GM18508 (cell line): ENCODE data around the gene USP20.
"Not testable (repeated sequence)": the region's sequence is repeated elsewhere in the genome, so short reads cannot be mapped to it uniquely, and the experiment has no call there.

Source experiments
- ATAC-seq: cut with Tn5 transposase; IDR thresholded peaks from one replicate; pipeline ENCODE4 v1.9.1; 2021; ENCODE audit warnings: moderate number of reproducible peaks; ENCODE audit not compliant: insufficient read depth, unreplicated experiment

Gene USP20

DNA sequence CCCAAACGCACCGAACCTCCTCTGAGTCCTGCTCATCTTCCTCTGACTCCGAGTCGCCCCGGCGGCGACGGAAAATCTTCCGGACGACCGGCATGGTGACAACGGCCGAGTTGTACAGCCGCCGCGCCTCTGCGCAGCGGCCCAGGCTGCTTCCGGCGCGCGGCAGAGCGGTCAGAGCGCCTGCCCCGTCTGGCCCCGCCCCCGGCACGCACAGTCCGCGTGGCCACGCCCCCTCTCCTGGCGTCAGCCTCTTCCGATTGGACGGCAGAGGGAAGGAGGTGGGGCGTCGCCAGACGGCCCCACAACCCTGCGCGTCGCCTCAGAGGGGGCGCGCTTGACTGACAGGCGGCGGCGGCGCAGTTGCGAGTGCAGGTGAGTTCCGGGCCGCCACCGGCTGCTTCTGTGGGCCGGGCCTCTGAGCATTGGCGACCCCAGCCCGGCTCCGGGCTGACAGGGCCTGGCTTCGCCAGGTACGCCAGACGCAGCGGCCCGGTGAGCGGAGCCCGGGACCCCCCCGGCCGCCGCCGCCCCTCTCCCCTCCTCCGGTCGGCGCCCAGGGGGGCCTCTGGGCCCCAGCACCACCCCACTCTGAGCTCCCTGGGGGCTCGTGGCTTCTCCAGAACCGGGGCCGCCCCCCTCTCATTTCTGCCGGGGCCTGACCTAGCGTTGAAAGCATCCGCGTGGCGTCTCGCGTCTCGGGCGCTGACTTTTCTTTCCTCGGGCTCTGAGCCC is at the start of gene USP20, which contains the start of gene C9orf78:
TSS of gene USP20 (plus strand) at position 331 of the 732 bp plus-strand sequence. CDS start 17,098 bp downstream, outside the sequence.
TSS of gene C9orf78 (minus strand) at position 148 of the 732 bp plus-strand sequence. CDS start at position 94, 54 bp downstream.
- no peak for ATAC-seq

DNA sequence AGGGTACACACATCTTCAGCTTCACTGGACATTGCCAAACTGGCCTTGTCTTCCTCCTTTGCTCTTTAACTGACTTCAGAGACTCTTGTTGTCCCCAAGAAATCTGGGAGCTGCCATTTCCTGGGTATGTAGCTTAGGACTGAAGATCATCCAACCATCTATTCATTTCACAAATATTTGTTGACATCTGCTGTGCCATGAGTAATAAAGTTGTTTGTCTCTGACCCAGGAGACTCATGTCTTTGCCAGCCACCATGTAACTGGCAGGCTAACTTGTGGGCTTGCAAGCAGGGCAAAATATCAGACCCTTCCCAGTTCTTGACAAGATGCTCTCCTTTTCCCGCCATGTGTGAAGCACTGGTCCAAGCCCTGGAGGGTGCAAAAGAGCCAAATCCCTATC is 49.4 kb upstream of the USP20 start:
- no peak for ATAC-seq

DNA sequence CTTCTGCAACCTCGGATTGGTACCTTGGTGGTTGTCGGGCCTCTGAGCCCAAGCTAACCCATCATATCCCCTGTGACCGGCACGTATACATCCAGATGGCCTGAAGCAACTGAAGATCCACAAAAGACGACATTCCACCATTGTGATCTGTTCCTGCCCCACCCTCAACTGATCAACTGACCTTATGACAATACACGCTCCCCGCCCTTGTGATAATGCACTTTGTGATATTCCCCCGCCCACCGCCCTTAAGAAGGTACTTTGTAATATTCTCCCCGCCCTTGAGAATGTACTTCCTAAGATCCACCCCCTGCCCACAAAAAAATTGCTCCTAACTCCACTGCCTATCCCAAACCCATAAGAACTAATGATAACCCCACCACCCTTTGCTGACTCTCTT is 48.8 kb upstream of the USP20 start:
- ATAC-seq, result no peak

DNA sequence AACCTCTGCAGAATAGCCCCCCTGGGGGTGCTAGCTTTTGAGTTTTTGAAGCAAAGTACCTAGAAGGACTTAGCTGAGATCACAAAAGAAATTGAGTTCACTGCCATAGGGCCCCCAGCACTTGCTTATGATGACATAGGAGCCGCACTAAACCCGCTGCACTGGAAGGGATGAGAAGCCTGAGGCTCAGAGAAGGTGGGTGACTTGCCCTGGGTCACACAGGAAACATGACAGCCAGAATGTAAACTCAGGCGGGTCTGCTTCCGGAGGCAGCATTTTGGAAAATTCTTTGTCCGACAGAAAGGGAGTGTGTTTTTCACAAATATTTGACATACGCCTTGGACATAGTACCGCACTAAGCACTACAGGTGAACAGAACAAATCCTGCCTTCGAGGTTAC is 40.7 kb upstream of the USP20 start:
- ATAC-seq, result no peak

DNA sequence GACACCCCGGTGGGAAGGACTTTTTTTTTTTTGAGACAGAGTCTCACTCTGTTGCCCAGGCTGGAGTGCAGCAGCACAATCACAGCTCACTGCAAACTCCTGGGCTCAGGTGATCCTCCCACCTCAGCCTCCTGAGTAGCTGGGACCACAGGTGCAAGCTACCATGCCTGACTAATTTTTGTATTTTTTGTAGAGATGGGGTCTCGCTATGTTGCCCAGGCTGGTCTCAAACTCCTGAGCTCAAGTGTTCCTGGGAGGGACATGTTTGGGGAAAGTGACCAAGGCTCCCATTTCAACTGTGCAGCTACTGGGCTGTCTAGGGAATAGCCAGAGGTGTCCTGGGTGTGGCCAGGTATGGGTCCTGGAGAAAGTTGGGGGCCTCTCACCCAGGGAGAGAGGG is 39.2 kb upstream of the USP20 start:
- not testable (repeated sequence) for ATAC-seq

DNA sequence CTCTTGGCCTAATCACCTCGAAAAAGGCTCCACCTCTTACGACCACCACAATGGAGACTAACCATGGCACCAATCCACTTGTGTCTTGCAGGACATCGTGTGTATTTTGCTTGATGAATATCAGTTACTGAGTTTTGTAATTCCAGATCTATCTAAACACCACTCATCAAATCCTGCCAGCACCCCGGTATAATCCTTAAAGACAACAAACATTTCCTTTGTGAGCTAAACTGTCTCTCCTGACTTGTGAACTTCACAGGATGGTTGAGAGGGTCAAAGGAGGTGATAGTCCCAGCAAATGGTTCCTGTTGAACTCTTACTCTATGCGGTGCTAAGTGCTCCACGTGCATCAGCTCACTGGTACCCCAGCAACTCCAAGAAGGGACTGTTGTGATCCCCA is 36.3 kb upstream of the USP20 start:
- ATAC-seq, result no peak

DNA sequence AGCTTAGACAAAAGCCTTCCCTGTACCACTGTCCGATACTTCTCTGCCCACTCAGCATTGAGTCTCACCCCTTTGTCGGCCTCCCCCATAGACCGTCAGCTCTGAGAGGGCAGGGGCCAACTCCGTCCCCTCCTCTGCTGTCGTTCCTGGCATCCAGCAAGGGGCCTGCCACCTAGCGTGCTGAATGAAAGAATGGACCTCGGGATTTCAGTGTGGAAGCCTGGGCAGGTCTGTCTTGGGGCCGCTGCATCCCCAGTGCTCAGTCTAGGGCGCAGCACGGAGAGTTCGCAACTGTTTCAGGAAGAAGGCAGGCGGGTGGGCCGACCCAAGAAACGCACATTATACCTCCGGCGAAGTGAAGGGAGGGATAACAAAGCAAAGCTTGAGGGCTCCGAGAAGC is 33.8 kb upstream of the USP20 start:
- ATAC-seq, result no peak

DNA sequence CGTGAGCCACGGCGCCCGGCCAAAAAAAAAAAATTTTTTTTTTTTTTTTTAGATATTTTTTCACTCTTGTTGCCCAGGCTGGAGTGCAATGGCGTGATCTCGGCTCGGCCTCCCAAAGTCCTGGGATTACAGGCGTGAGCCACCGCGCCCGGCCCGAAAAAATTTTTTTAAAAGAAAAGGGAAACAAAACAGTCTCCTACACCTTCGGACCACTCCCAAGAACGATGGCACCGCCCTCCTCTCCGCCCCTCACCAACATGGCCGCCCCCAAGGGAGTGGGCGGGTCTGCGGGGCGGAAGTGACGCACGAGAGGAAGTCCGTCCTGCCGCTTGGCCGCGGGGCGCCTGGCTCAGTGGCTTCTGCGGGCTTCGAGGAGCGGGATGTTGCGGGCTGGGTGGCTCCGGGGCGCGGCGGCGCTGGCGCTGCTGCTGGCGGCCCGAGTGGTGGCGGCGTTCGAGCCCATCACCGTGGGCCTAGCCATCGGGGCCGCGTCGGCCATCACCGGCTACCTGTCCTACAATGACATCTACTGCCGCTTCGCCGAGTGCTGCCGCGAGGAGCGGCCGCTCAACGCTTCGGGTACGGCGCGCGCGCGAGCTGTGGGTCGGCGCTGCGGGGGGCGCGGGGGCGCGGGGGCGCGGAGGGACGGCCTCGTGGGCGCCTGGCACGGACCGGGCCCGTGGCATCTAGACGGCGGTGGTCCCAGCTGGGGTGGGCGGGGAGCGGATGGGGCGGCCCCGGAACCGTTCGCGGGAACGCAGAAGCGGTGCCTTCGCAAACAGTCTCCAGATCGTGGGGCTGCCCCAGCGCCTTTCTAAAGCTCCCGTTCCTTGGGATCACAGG is 32.2 kb upstream of the USP20 start, which contains the start of gene TOR1B:
TSS of gene TOR1B (plus strand) at position 352 of the 843 bp plus-strand sequence. CDS start at position 381, 29 bp downstream.
- peak; percentile 42 for ATAC-seq

DNA sequence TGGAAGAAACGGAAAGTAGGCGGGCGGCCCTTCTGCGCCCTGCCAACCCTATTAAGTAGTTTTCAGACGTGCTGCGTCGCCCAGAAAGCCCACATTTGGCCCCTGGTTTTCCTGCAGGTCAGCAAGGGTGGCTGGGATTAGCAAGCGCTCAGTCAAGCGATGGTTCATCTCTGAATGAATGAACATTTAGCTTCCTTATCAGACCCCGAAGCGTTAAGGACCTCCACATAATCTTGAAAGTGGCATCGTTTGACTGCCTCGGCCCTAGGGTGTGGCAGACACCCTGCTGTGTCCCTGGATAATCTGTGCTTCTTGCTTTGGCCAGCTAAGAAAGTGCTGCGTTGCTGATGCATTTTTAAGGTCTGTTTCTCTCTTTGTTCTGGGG is 31.6 kb upstream of the USP20 start:
- ATAC-seq, result no peak

DNA sequence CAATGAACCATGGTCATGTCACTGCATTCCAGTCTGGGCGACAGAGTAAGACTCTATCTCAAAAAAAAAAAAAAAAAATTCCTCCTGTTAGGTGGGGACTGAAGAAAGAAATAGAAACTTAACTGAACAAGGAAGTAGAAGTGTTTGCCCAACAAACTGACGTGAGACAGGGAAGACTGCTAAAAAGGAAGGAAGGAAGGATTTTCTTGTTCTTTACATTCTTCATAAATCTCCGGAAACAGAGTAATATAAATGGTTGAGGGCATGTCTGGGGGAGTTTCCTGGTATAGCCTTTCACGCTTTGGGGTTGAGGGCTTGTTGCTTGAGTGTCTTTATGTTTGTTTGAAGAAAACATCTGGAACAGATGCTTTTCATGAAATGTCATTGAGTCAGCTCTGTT is 29.2 kb upstream of the USP20 start:
- ATAC-seq, result no peak

DNA sequence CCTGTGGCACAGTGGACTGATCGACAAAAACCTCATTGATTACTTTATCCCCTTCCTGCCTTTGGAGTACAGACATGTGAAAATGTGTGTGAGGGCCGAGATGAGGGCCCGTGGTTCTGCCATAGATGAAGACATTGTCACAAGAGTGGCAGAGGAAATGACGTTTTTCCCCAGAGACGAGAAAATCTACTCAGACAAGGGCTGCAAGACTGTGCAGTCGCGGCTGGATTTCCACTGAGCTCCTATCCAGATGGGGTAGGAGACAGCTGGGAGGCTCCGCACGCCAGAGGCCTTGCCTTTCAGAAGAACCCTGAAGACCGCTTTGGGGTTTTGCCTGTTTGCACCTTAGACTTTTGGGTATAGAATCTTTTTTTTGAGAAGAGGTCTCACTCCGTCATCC is 25.9 kb upstream of the USP20 start:
- ATAC-seq, result no peak

DNA sequence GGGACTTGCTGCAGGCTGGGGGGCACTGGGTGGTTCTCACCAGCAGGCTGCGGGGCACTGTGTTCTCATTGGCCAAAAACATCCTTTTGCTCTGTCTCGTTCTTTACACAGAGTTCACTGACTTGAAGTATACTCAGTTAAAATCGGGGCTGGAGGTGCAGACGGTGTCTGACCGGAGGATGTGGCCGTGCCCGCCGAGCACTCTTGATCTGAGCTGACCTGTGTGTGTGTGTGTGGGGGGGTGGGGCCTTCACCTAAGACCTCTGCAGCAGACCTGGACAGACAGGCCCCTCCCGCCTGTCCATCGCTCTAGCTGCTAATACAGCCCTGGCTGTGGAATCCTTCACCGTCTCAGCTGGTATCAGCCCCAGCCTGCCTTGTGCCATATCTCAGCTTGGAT is 25.1 kb upstream of the USP20 start:
- ATAC-seq, result no peak

DNA sequence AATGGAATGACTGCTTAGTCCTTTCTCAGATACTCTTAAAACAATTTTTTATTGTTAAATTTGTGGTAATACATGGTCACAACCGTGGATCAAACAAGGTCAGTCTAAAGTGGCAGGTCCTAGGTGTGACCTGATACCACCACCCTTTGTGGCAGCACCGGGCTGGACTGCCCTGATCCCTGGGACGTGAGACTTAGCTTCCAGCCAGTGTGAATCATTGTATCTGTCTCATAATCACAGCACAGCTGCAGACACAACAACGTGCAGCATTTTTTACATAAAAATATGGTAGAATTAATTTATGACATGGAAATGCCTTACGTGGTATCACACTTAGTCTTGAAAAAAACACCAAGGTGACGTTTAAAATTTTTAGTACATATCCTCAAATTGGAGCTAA is 24.5 kb upstream of the USP20 start:
- ATAC-seq, result no peak

DNA sequence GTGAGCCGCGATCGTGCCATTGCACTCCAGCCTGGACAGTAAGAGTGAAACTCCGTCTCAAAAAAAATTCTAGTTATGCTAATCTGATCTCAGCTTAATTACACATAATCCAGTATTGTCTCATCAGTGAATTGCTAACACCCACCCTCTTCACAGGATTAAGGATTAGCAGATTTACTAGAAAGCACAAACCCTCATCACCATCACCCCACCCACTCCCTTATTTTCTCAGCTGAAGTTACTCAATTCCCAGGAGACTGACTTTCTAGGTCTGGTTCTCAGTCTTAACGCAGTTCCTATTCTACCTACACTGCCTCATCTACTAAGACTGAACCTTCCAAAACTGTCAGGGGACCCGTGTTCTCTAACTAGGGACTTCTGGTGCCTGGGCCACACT is 23.3 kb upstream of the USP20 start:
- no peak for ATAC-seq

DNA sequence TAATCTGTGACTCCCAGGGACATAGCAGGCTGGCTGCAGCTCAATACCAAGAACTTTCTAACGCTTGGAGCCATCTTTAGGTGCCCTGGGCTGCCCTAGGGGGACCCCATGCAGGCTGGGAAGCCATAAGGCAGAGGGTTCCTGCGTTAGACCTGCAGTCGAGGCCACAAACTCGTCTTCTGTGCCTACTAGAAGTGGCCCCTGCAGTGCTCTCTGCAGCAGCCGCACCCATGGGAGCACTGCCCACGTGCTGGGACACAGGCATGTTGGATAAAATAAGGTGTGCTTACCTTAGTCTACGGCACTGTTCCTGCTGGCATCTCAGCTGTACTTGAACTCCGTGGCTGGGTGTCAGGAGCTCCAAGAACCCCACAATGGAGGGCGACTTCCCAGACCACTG is 22.9 kb upstream of the USP20 start:
- ATAC-seq, result no peak

DNA sequence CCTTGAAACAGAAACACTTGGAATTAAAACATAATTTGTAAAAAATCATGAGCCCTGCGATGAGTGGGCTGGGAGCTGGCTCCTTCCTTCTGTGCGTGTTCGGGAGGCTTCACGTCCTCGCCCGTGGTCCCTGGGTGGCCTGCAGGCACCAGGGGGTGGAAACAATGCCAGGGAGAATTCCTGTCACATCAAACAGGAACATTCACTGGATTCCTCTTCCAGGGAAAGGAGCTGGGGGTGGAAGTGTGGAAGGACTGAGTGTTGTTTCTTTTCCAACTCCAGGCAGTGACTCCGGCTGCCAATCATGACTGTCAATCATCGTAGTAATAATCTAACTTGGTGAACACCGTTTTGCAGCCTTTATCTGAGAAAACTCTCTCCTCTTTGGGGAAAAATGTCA is 21.6 kb upstream of the USP20 start:
- ATAC-seq, result no peak

DNA sequence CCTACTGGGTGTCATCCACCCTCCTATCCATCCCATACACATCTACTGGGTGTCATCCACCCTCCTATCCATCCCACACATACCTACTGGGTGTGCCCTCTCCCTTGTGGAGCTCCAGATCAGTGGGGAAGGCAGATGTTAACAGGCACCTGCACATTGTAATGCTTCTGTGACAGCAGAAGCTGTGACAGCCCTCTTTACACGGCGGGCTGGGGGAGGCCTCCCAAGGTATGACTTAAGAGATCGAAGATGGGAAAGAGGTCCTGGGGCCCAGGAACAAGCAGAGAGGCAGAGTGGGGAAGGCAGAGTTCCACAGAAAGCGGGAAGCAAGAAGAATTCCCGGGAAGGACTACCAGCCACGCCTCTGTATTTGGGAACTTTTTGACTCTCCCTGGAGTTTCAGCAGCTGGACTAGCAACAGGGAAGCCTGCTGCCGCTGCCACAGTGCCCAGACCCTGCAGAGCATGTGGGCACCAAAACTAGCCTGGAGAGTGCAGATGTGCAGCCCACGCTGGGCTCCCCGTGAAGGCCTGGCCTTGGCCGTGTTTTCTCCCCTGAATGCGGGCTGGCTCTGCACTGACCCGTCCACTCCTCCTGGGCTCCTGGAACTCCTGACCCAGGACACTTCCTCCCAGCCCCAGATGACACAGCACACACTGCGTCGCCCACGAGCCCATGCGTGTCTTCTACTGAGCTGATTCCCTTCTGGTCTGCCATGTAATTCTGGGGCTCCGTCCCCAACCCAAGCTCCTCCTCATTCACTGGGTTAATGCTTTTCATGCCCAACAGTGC is 20.6 kb upstream of the USP20 start:
- ATAC-seq, result no peak

DNA sequence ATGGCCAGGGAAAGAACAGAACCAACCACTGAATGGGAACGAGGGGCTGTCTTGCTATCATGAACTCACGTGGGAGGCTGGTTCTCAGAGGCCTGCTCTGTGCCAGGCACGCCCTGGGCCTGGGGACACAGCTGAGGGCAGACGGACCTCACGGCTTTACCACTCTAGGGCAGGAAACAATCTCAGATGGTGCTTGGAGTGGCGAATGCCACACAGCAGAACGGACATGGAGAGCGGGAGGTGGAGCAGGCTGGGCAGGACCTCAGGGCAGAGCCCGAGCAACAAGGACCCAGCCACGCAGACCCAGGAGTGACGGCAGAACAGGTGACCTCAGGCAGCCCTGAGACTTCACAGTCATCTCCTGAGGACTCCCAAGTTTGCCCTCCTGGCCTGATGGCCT is 20.0 kb upstream of the USP20 start:
- no peak for ATAC-seq

DNA sequence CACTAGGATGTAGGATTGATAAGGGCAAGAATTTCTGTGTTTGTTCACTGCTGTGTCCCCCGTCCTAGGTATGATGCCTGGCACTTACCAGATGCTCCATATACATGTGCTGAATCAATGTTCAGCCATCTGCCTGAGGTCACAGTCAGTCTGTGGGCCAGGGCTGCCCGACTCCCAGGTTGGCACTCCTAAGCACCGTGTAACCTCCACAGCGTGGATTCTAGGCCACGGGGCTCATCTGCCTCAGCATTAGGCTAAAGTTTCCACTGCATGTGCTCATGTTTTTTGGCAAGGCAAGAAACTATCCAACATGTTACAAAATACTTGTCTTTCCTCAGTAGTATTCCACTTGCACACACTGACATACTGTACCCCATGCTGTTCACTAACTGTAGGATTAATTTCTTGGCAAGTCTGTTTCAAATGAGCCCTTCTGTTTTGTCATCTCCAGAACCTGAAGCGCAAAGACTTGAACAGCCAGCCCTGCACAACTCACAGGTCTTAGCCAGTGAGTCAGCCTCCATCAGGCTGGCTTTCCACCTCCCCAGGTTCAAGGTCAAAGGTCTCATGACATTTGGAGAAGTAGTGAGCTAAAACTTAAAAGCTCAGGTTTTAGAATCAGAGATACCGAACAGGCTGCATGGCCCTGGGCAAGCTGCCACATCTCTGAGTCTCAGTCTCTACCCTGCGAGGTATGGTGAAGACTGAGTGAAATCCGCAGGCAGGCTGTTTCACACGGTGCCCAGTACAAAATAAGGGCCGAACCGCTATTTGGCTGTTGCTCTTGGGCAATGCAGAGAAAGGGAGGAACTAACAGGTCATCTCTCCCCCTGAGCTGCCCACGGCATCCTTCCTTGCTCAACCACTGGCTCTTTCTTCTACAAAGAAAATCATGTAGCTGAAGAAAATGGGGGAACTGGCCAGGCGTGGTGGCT is 18.5 kb upstream of the USP20 start:
- ATAC-seq, result no peak
